ENCODE data around the gene LYZL6. TPM values are rescaled to one million over a fixed set of nuclear protein-coding genes. Genes with fewer than 3 reads are reported as not detected.

LYZL6 gene
- total and polyA plus RNA-seq, 5 donors from 2014 or later: not detected

GRCh38 chr17:35895636-35896587, 47.6 kb downstream of the LYZL6 start:
- H3K36me3 ChIP-seq (ENCODE audit: control insufficient read depth, insufficient read depth, low read length): no peaks in the 10 kb centered on the region
- H3K9me3 ChIP-seq (ENCODE audit: control insufficient read depth in 2 of 2, low read length in 2 of 2): no peaks in the 10 kb centered on the region
- Mint-ChIP-seq H3K27me3 (peaks cover 2% of the 10 kb centered on the region), H3K36me3 (no peaks in the 10 kb centered on the region), H3K4me3 (no peak overlapping the region), H3K4me1 (peaks cover 2 to 4% (median 4%) of the 10 kb centered on the region in 4 donors), H3K27ac (no peak overlapping the region), H3K9me3 (no peaks in the 10 kb centered on the region)
- no peak overlapping the region for H3K27ac ChIP-seq (ENCODE audit: insufficient read depth, low read length, poor library complexity, severe bottlenecking)
- DNase-seq (no peak), ATAC-seq (ENCODE audit: low read depth in 2 of 2) (peak in 1 of 2 donors; percentile 35)
- no peak overlapping the region for H3K4me3 ChIP-seq (ENCODE audit: low read depth, low read length)
- no peaks in the 10 kb centered on the region for H3K27me3 ChIP-seq (ENCODE audit: control insufficient read depth, insufficient read depth, low read length)
- H3K4me1 ChIP-seq (ENCODE audit: control insufficient read depth, insufficient read depth, low read length, poor library complexity, severe bottlenecking): no peaks in the 10 kb centered on the region

- peaks cover 4 to 11% (median 5%) of the 10 kb centered on the region in 4 donors for H3K4me1 Mint-ChIP-seq
- no peak overlapping the region for H3K4me3 ChIP-seq (ENCODE audit: low read depth, low read length)
- no peak overlapping the region for H3K4me3 Mint-ChIP-seq
- no peaks in the 10 kb centered on the region for H3K36me3 ChIP-seq (ENCODE audit: control insufficient read depth, insufficient read depth, low read length)
- H3K4me1 ChIP-seq (ENCODE audit: control insufficient read depth, insufficient read depth, low read length, poor library complexity, severe bottlenecking): no peaks in the 10 kb centered on the region
- no peak for ATAC-seq (ENCODE audit: low read depth in 2 of 2)
- no peaks in the 10 kb centered on the region for H3K36me3 Mint-ChIP-seq
- H3K9me3 ChIP-seq (ENCODE audit: control insufficient read depth in 2 of 2, low read length in 2 of 2): no peaks in the 10 kb centered on the region
- H3K27ac ChIP-seq (ENCODE audit: insufficient read depth, low read length, poor library complexity, severe bottlenecking): no peak overlapping the region
- no peaks in the 10 kb centered on the region for H3K27me3 Mint-ChIP-seq
- no peak overlapping the region for H3K27ac Mint-ChIP-seq
- no peaks in the 10 kb centered on the region for H3K27me3 ChIP-seq (ENCODE audit: control insufficient read depth, insufficient read depth, low read length)
- DNase-seq: no peak
- H3K9me3 Mint-ChIP-seq: no peaks in the 10 kb centered on the region
These were observed 49.3 kb downstream of the LYZL6 start for GRCh38 chr17:35894206-35894605.

- ATAC-seq (ENCODE audit: low read depth in 2 of 2) (no peak), DNase-seq (no peak)
- Mint-ChIP-seq H3K27me3 (no peaks in the 10 kb centered on the region), H3K36me3 (no peaks in the 10 kb centered on the region), H3K4me1 (peaks cover 4 to 11% (median 5%) of the 10 kb centered on the region in 4 donors), H3K27ac (no peak overlapping the region), H3K4me3 (no peak overlapping the region), H3K9me3 (no peaks in the 10 kb centered on the region)
- Histone ChIP-seq H3K9me3 (ENCODE audit: control insufficient read depth in 2 of 2, low read length in 2 of 2) (no peaks in the 10 kb centered on the region), H3K36me3 (ENCODE audit: control insufficient read depth, insufficient read depth, low read length) (no peaks in the 10 kb centered on the region), H3K4me3 (ENCODE audit: low read depth, low read length) (no peak overlapping the region), H3K27me3 (ENCODE audit: control insufficient read depth, insufficient read depth, low read length) (no peaks in the 10 kb centered on the region), H3K4me1 (ENCODE audit: control insufficient read depth, insufficient read depth, low read length, poor library complexity, severe bottlenecking) (no peaks in the 10 kb centered on the region), H3K27ac (ENCODE audit: insufficient read depth, low read length, poor library complexity, severe bottlenecking) (no peak overlapping the region)
These were observed 49.8 kb downstream of the LYZL6 start for GRCh38 chr17:35893751-35894150.

GRCh38 chr17:35892091-35893035, 51.1 kb downstream of the LYZL6 start:
- no peak overlapping the region for H3K27ac ChIP-seq (ENCODE audit: insufficient read depth, low read length, poor library complexity, severe bottlenecking)
- DNase-seq: peak in 1 of 3 donors; percentile 27
- no peaks in the 10 kb centered on the region for H3K36me3 ChIP-seq (ENCODE audit: control insufficient read depth, insufficient read depth, low read length)
- H3K4me1 Mint-ChIP-seq: peaks cover 0 to 11% (median 5%) of the 10 kb centered on the region in 4 donors
- no peak overlapping the region for H3K4me3 Mint-ChIP-seq
- H3K9me3 ChIP-seq (ENCODE audit: control insufficient read depth in 2 of 2, low read length in 2 of 2): no peaks in the 10 kb centered on the region
- H3K9me3 Mint-ChIP-seq: no peaks in the 10 kb centered on the region
- ATAC-seq (ENCODE audit: low read depth in 2 of 2): peak in 1 of 2 donors; percentile 25
- H3K27me3 Mint-ChIP-seq: no peaks in the 10 kb centered on the region
- H3K36me3 Mint-ChIP-seq: no peaks in the 10 kb centered on the region
- H3K27ac Mint-ChIP-seq: peak overlapping the region in 1 of 3 donors; percentile 25
- H3K4me3 ChIP-seq (ENCODE audit: low read depth, low read length): no peak overlapping the region
- no peaks in the 10 kb centered on the region for H3K27me3 ChIP-seq (ENCODE audit: control insufficient read depth, insufficient read depth, low read length)
- H3K4me1 ChIP-seq (ENCODE audit: control insufficient read depth, insufficient read depth, low read length, poor library complexity, severe bottlenecking): no peaks in the 10 kb centered on the region

- Mint-ChIP-seq H3K27ac (no peak overlapping the region), H3K4me3 (no peak overlapping the region), H3K4me1 (peaks cover 0 to 11% (median 5%) of the 10 kb centered on the region in 4 donors), H3K27me3 (no peaks in the 10 kb centered on the region), H3K9me3 (no peaks in the 10 kb centered on the region), H3K36me3 (no peaks in the 10 kb centered on the region)
- DNase-seq: no peak
- ATAC-seq (ENCODE audit: low read depth in 2 of 2): no peak
- Histone ChIP-seq H3K27ac (ENCODE audit: insufficient read depth, low read length, poor library complexity, severe bottlenecking) (no peak overlapping the region), H3K9me3 (ENCODE audit: control insufficient read depth in 2 of 2, low read length in 2 of 2) (no peaks in the 10 kb centered on the region), H3K27me3 (ENCODE audit: control insufficient read depth, insufficient read depth, low read length) (no peaks in the 10 kb centered on the region), H3K4me1 (ENCODE audit: control insufficient read depth, insufficient read depth, low read length, poor library complexity, severe bottlenecking) (no peaks in the 10 kb centered on the region), H3K36me3 (ENCODE audit: control insufficient read depth, insufficient read depth, low read length) (no peaks in the 10 kb centered on the region), H3K4me3 (ENCODE audit: low read depth, low read length) (no peak overlapping the region)
These were observed 52.2 kb downstream of the LYZL6 start for GRCh38 chr17:35891269-35891668.

GRCh38 chr17:35890774-35891155, 52.7 kb downstream of the LYZL6 start:
- H3K27me3 Mint-ChIP-seq: no peaks in the 10 kb centered on the region
- H3K4me3 Mint-ChIP-seq: no peak overlapping the region
- ATAC-seq (ENCODE audit: low read depth in 2 of 2) (peak in 1 of 2 donors; percentile 50), DNase-seq (peak in 2 of 3 donors; percentile 4 to 28)
- Histone ChIP-seq H3K9me3 (ENCODE audit: control insufficient read depth in 2 of 2, low read length in 2 of 2) (no peaks in the 10 kb centered on the region), H3K27ac (ENCODE audit: insufficient read depth, low read length, poor library complexity, severe bottlenecking) (no peak overlapping the region), H3K4me3 (ENCODE audit: low read depth, low read length) (no peak overlapping the region), H3K27me3 (ENCODE audit: control insufficient read depth, insufficient read depth, low read length) (no peaks in the 10 kb centered on the region), H3K36me3 (ENCODE audit: control insufficient read depth, insufficient read depth, low read length) (no peaks in the 10 kb centered on the region), H3K4me1 (ENCODE audit: control insufficient read depth, insufficient read depth, low read length, poor library complexity, severe bottlenecking) (no peaks in the 10 kb centered on the region)
- H3K36me3 Mint-ChIP-seq: no peaks in the 10 kb centered on the region
- peaks cover 0 to 11% (median 5%) of the 10 kb centered on the region in 4 donors for H3K4me1 Mint-ChIP-seq
- H3K9me3 Mint-ChIP-seq: no peaks in the 10 kb centered on the region
- H3K27ac Mint-ChIP-seq: peak overlapping the region in 1 of 3 donors; percentile 42

GRCh38 chr17:35889818-35890773, 53.4 kb downstream of the LYZL6 start:
- H3K4me1 ChIP-seq (ENCODE audit: control insufficient read depth, insufficient read depth, low read length, poor library complexity, severe bottlenecking): no peaks in the 10 kb centered on the region
- no peaks in the 10 kb centered on the region for H3K9me3 ChIP-seq (ENCODE audit: control insufficient read depth in 2 of 2, low read length in 2 of 2)
- Mint-ChIP-seq H3K4me1 (peaks cover 0 to 11% (median 5%) of the 10 kb centered on the region in 4 donors), H3K9me3 (no peaks in the 10 kb centered on the region), H3K27ac (no peak overlapping the region), H3K36me3 (no peaks in the 10 kb centered on the region), H3K27me3 (no peaks in the 10 kb centered on the region), H3K4me3 (peak overlapping the region in 1 of 4 donors; percentile 83)
- DNase-seq (no peak), ATAC-seq (ENCODE audit: low read depth in 2 of 2) (no peak)
- no peaks in the 10 kb centered on the region for H3K36me3 ChIP-seq (ENCODE audit: control insufficient read depth, insufficient read depth, low read length)
- no peak overlapping the region for H3K27ac ChIP-seq (ENCODE audit: insufficient read depth, low read length, poor library complexity, severe bottlenecking)
- no peaks in the 10 kb centered on the region for H3K27me3 ChIP-seq (ENCODE audit: control insufficient read depth, insufficient read depth, low read length)
- H3K4me3 ChIP-seq (ENCODE audit: low read depth, low read length): no peak overlapping the region

Measured in CD4-positive, CD25-positive, alpha-beta regulatory T cell (primary cell).